Measurements from ENCODE around the gene SP1. TPM values are rescaled to one million over a fixed set of nuclear protein-coding genes. Genes with fewer than 3 reads are reported as not detected.
"Not testable (repeated sequence)": the region's sequence is repeated elsewhere in the genome, so short reads cannot be mapped to it uniquely, and the experiment has no call there.

SP1 gene
- polyA plus RNA-seq (2013, experiment 1 of 4) = 84.9 TPM
- 91.3 TPM for polyA plus RNA-seq (2013, experiment 2 of 4)
- polyA plus RNA-seq (2013, experiment 3 of 4) = 56.6 TPM
- polyA plus RNA-seq (2013, experiment 4 of 4) = 67.5 TPM

GRCh38 chr12:53380104-53380793 is at the start of gene SP1:
TSS of gene SP1 (plus strand) at chr12:53380176. CDS start at chr12:53380292, 116 bp downstream.
- peak within 1 kb of the TSS; percentile 97 for H3K27ac ChIP-seq (ENCODE audit: insufficient read depth, low read depth, low read length, poor library complexity, severe bottlenecking)
- peaks cover 36% of the 10 kb centered on the region for H3K4me1 ChIP-seq (ENCODE audit: control insufficient read depth, insufficient read depth, low read length)
- peaks cover 20% of the 10 kb centered on the region for H3K36me3 ChIP-seq (ENCODE audit: control insufficient read depth, insufficient read depth, low read length)
- H3K4me3 ChIP-seq (ENCODE audit: insufficient read depth, low read depth, low read length) = peak within 1 kb of the TSS; percentile 57
- no peaks in the 10 kb centered on the region for H3K27me3 ChIP-seq (ENCODE audit: control insufficient read depth, insufficient read depth, low read length, poor library complexity, severe bottlenecking)
- 0% methylated on average over 59 to 67 of the region's 71 CpGs for WGBS, 2 experiments
- no peaks in the 10 kb centered on the region for H3K9me3 ChIP-seq (ENCODE audit: control insufficient read depth, low read length)

DNA sequence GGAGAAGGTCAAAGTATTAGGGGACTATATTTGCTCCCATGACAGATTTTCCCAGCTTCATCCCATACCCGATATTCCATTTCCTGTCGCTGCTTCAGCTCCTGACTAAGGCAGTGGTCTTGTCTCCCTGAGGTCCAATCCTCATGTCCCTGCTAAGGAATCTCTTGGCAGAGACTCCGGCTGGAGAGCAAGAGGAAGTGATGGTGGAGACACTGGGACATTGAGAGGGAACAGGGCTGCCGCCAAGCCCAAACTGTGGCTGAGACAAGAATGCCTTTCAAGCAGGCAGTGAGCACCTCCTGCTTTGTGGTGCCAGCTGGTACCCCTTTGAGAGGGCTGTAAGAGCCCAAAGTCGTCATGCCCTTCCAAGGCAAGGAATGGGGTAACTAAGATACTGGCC is 49.3 kb upstream of the SP1 start:
- peaks cover 36% of the 10 kb centered on the region for H3K4me1 ChIP-seq (ENCODE audit: control insufficient read depth, insufficient read depth, low read length)
- H3K4me3 ChIP-seq (ENCODE audit: insufficient read depth, low read depth, low read length) = no peak overlapping the region
- H3K9me3 ChIP-seq (ENCODE audit: control insufficient read depth, low read length) = no peaks in the 10 kb centered on the region
- H3K27me3 ChIP-seq (ENCODE audit: control insufficient read depth, insufficient read depth, low read length, poor library complexity, severe bottlenecking) = no peaks in the 10 kb centered on the region
- H3K36me3 ChIP-seq (ENCODE audit: control insufficient read depth, insufficient read depth, low read length) = no peaks in the 10 kb centered on the region
- WGBS, 2 experiments = 92 to 94% methylated on average over 5 of the region's 5 CpGs
- no peak overlapping the region for H3K27ac ChIP-seq (ENCODE audit: insufficient read depth, low read depth, low read length, poor library complexity, severe bottlenecking)

GRCh38 chr12:53332339-53332738 is 47.6 kb upstream of the SP1 start:
- not testable (repeated sequence) for H3K36me3 ChIP-seq (ENCODE audit: control insufficient read depth, insufficient read depth, low read length); H3K27me3 ChIP-seq (ENCODE audit: control insufficient read depth, insufficient read depth, low read length, poor library complexity, severe bottlenecking); H3K4me3 ChIP-seq (ENCODE audit: insufficient read depth, low read depth, low read length); H3K27ac ChIP-seq (ENCODE audit: insufficient read depth, low read depth, low read length, poor library complexity, severe bottlenecking); H3K9me3 ChIP-seq (ENCODE audit: control insufficient read depth, low read length)
- peaks cover 32% of the 10 kb centered on the region for H3K4me1 ChIP-seq (ENCODE audit: control insufficient read depth, insufficient read depth, low read length)

- H3K36me3 ChIP-seq (ENCODE audit: control insufficient read depth, insufficient read depth, low read length) = no peaks in the 10 kb centered on the region
- peaks cover 32% of the 10 kb centered on the region for H3K4me1 ChIP-seq (ENCODE audit: control insufficient read depth, insufficient read depth, low read length)
- H3K4me3 ChIP-seq (ENCODE audit: insufficient read depth, low read depth, low read length) = no peak overlapping the region
- H3K27ac ChIP-seq (ENCODE audit: insufficient read depth, low read depth, low read length, poor library complexity, severe bottlenecking) = no peak overlapping the region
- H3K27me3 ChIP-seq (ENCODE audit: control insufficient read depth, insufficient read depth, low read length, poor library complexity, severe bottlenecking) = no peaks in the 10 kb centered on the region
- H3K9me3 ChIP-seq (ENCODE audit: control insufficient read depth, low read length) = no peaks in the 10 kb centered on the region
- WGBS, 2 experiments = 88 to 91% methylated on average over 13 to 15 of the region's 15 CpGs
Measured at GRCh38 chr12:53332744-53333143, 47.2 kb upstream of the SP1 start.

GRCh38 chr12:53333289-53333688 is 46.7 kb upstream of the SP1 start:
- Histone ChIP-seq H3K27me3 (ENCODE audit: control insufficient read depth, insufficient read depth, low read length, poor library complexity, severe bottlenecking) (no peaks in the 10 kb centered on the region), H3K9me3 (ENCODE audit: control insufficient read depth, low read length) (no peaks in the 10 kb centered on the region)
- 88 to 90% methylated on average over 2 to 3 of the region's 4 CpGs for WGBS, 2 experiments

GRCh38 chr12:53333845-53334244 is 46.1 kb upstream of the SP1 start:
- Histone ChIP-seq H3K27me3 (ENCODE audit: control insufficient read depth, insufficient read depth, low read length, poor library complexity, severe bottlenecking) (no peaks in the 10 kb centered on the region), H3K4me1 (ENCODE audit: control insufficient read depth, insufficient read depth, low read length) (peaks cover 41% of the 10 kb centered on the region), H3K4me3 (ENCODE audit: insufficient read depth, low read depth, low read length) (no peak overlapping the region), H3K9me3 (ENCODE audit: control insufficient read depth, low read length) (no peaks in the 10 kb centered on the region), H3K36me3 (ENCODE audit: control insufficient read depth, insufficient read depth, low read length) (no peaks in the 10 kb centered on the region), H3K27ac (ENCODE audit: insufficient read depth, low read depth, low read length, poor library complexity, severe bottlenecking) (no peak overlapping the region)
- 85 to 86% methylated on average over 7 of the region's 7 CpGs for WGBS, 2 experiments

More at GRCh38 chr12:53333289-53333688, 46.7 kb upstream of the SP1 start:
- H3K4me3 ChIP-seq (ENCODE audit: insufficient read depth, low read depth, low read length) = no peak overlapping the region
- H3K27ac ChIP-seq (ENCODE audit: insufficient read depth, low read depth, low read length, poor library complexity, severe bottlenecking) = no peak overlapping the region
- H3K4me1 ChIP-seq (ENCODE audit: control insufficient read depth, insufficient read depth, low read length) = peaks cover 36% of the 10 kb centered on the region
- no peaks in the 10 kb centered on the region for H3K36me3 ChIP-seq (ENCODE audit: control insufficient read depth, insufficient read depth, low read length)

- H3K36me3 ChIP-seq (ENCODE audit: control insufficient read depth, insufficient read depth, low read length) = no peaks in the 10 kb centered on the region
- WGBS, 2 experiments = 69 to 71% methylated on average over 8 of the region's 8 CpGs
- no peaks in the 10 kb centered on the region for H3K9me3 ChIP-seq (ENCODE audit: control insufficient read depth, low read length)
- H3K27ac ChIP-seq (ENCODE audit: insufficient read depth, low read depth, low read length, poor library complexity, severe bottlenecking) = no peak overlapping the region
- H3K4me3 ChIP-seq (ENCODE audit: insufficient read depth, low read depth, low read length) = no peak overlapping the region
- H3K4me1 ChIP-seq (ENCODE audit: control insufficient read depth, insufficient read depth, low read length) = peaks cover 44% of the 10 kb centered on the region
- no peaks in the 10 kb centered on the region for H3K27me3 ChIP-seq (ENCODE audit: control insufficient read depth, insufficient read depth, low read length, poor library complexity, severe bottlenecking)
Measured at GRCh38 chr12:53334822-53335221, 45.2 kb upstream of the SP1 start.

- no peak within 1 kb of the TSS for H3K4me3 ChIP-seq (ENCODE audit: insufficient read depth, low read depth, low read length)
- no peak within 1 kb of the TSS for H3K27ac ChIP-seq (ENCODE audit: insufficient read depth, low read depth, low read length, poor library complexity, severe bottlenecking)
- peaks cover 44% of the 10 kb centered on the region for H3K4me1 ChIP-seq (ENCODE audit: control insufficient read depth, insufficient read depth, low read length)
- no peaks in the 10 kb centered on the region for H3K36me3 ChIP-seq (ENCODE audit: control insufficient read depth, insufficient read depth, low read length)
- H3K9me3 ChIP-seq (ENCODE audit: control insufficient read depth, low read length) = no peaks in the 10 kb centered on the region
- H3K27me3 ChIP-seq (ENCODE audit: control insufficient read depth, insufficient read depth, low read length, poor library complexity, severe bottlenecking) = no peaks in the 10 kb centered on the region
- 75 to 78% methylated on average over 12 to 14 of the region's 15 CpGs for WGBS, 2 experiments
Measured at GRCh38 chr12:53336181-53336681, 43.7 kb upstream of the SP1 start, which contains the start of gene SP7. TSS of gene SP7 (minus strand) at chr12:53336354. CDS start at chr12:53335646, 708 bp downstream.

DNA sequence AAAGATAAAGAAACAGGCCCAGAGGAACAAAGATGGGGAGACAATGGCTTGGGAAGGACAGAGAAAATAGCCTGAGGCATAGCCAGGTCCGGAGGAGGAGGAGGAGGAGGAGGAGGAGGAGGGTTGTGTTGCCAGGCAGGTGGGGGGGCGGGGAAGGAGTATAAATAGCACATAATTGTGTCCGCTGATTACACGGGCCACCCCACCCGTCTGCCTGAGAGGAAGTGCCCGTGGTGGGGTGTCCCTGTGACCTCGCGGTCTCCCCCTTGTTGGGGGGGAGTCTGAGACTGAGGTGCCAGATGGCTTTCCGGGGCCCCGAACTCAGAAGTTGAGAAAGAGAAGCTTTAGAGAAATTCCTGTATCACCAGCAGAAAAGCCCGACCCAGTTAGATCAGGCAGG is 42.0 kb upstream of the SP1 start:
- no peaks in the 10 kb centered on the region for H3K9me3 ChIP-seq (ENCODE audit: control insufficient read depth, low read length)
- H3K36me3 ChIP-seq (ENCODE audit: control insufficient read depth, insufficient read depth, low read length) = no peaks in the 10 kb centered on the region
- H3K27me3 ChIP-seq (ENCODE audit: control insufficient read depth, insufficient read depth, low read length, poor library complexity, severe bottlenecking) = no peaks in the 10 kb centered on the region
- H3K27ac ChIP-seq (ENCODE audit: insufficient read depth, low read depth, low read length, poor library complexity, severe bottlenecking) = no peak overlapping the region
- WGBS, 2 experiments = 66 to 71% methylated on average over 11 of the region's 11 CpGs
- no peak overlapping the region for H3K4me3 ChIP-seq (ENCODE audit: insufficient read depth, low read depth, low read length)
- peaks cover 44% of the 10 kb centered on the region for H3K4me1 ChIP-seq (ENCODE audit: control insufficient read depth, insufficient read depth, low read length)

DNA sequence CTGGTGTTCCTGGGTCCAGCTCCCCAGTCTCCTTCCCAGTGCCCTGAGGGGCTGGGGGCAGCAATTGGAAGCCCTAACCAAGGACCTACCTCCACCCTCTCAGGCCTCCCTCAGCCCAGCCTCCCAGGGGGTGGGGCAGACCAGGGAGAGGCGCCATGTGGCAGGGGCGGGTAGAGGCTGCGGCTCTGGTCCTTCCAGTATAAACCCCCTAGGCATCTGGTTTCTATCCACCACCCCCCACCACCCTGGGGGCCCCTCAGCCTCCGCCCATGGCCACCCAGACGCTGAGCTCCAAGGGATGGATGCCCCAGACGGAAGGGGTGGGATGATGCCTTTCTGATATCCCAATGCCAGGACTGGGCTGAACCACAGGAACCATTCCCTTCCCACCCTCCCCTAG is 41.1 kb upstream of the SP1 start:
- Histone ChIP-seq H3K4me3 (ENCODE audit: insufficient read depth, low read depth, low read length) (no peak overlapping the region), H3K27me3 (ENCODE audit: control insufficient read depth, insufficient read depth, low read length, poor library complexity, severe bottlenecking) (no peaks in the 10 kb centered on the region), H3K27ac (ENCODE audit: insufficient read depth, low read depth, low read length, poor library complexity, severe bottlenecking) (no peak overlapping the region), H3K9me3 (ENCODE audit: control insufficient read depth, low read length) (no peaks in the 10 kb centered on the region), H3K4me1 (ENCODE audit: control insufficient read depth, insufficient read depth, low read length) (peaks cover 51% of the 10 kb centered on the region), H3K36me3 (ENCODE audit: control insufficient read depth, insufficient read depth, low read length) (no peaks in the 10 kb centered on the region)
- WGBS, 2 experiments = 84 to 91% methylated on average over 5 to 6 of the region's 6 CpGs
